ENCODE results near the gene PRSS21.

PRSS21 gene

GRCh38 chr16:2865651-2866050, 48.6 kb downstream of the PRSS21 start:
- DNase-seq (ENCODE audit: low read depth, low spot score) = no peak
- Histone ChIP-seq H3K27ac (no peak overlapping the region), H3K9me3 (ENCODE audit: low read depth, low read length) (no peaks in the 10 kb centered on the region), H3K9ac (ENCODE audit: insufficient read length) (no peak overlapping the region), H3K4me3 (no peak overlapping the region), H3K36me3 (ENCODE audit: insufficient read depth, low read length) (no peaks in the 10 kb centered on the region)
- TF ChIP-seq FOXP2 (optimal IDR thresholded peaks at IDR 0.05; ENCODE audit: control extremely low read depth, extremely low read length, insufficient read depth) (no peak), EZH2 (IDR thresholded peaks at IDR 0.05) (no peak), POLR2AphosphoS5 (IDR thresholded peaks at IDR 0.05; ENCODE audit: borderline replicate concordance, low read depth, low read length) (no peak)

DNA sequence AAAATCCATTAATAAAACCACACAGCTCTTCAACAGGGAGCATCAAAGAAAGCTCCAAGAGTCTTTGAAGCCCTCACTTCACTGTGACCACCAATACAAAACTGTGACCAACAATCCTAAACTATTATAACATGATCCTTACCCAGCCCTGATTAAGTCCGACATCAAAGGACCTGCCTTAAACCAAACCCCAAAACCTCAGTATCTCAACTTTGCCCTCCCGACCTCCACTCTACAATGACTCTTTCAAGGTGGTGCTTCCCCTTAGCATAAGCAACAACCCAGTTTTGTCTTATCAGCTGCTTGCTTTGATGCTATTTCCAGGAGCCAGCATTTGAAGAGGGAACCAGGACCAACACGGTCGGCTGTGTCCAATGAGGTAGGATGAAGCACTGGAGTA, 49.4 kb downstream of the PRSS21 start:
- no peak overlapping the region for H3K9ac ChIP-seq (ENCODE audit: insufficient read length)
- H3K4me3 ChIP-seq = no peak overlapping the region
- DNase-seq (ENCODE audit: low read depth, low spot score) = no peak
- H3K9me3 ChIP-seq (ENCODE audit: low read depth, low read length) = no peaks in the 10 kb centered on the region
- no peaks in the 10 kb centered on the region for H3K36me3 ChIP-seq (ENCODE audit: insufficient read depth, low read length)
- no peak overlapping the region for H3K27ac ChIP-seq
- TF ChIP-seq FOXP2 (optimal IDR thresholded peaks at IDR 0.05; ENCODE audit: control extremely low read depth, extremely low read length, insufficient read depth) = no peak
- no peak for TF ChIP-seq POLR2AphosphoS5 (IDR thresholded peaks at IDR 0.05; ENCODE audit: borderline replicate concordance, low read depth, low read length)
- TF ChIP-seq EZH2 (IDR thresholded peaks at IDR 0.05) = no peak

- no peak for DNase-seq (ENCODE audit: low read depth, low spot score)
- Histone ChIP-seq H3K9me3 (ENCODE audit: low read depth, low read length) (no peaks in the 10 kb centered on the region), H3K27ac (peak overlapping the region; percentile 82), H3K36me3 (ENCODE audit: insufficient read depth, low read length) (no peaks in the 10 kb centered on the region), H3K9ac (ENCODE audit: insufficient read length) (peak overlapping the region; percentile 86), H3K4me3 (peak overlapping the region; percentile 97)
- TF ChIP-seq POLR2AphosphoS5 (IDR thresholded peaks at IDR 0.05; ENCODE audit: borderline replicate concordance, low read depth, low read length) = no peak
- no peak for TF ChIP-seq FOXP2 (optimal IDR thresholded peaks at IDR 0.05; ENCODE audit: control extremely low read depth, extremely low read length, insufficient read depth)
- no peak for TF ChIP-seq EZH2 (IDR thresholded peaks at IDR 0.05)
Observed at GRCh38 chr16:2867661-2867986, 50.6 kb downstream of the PRSS21 start.

DNA sequence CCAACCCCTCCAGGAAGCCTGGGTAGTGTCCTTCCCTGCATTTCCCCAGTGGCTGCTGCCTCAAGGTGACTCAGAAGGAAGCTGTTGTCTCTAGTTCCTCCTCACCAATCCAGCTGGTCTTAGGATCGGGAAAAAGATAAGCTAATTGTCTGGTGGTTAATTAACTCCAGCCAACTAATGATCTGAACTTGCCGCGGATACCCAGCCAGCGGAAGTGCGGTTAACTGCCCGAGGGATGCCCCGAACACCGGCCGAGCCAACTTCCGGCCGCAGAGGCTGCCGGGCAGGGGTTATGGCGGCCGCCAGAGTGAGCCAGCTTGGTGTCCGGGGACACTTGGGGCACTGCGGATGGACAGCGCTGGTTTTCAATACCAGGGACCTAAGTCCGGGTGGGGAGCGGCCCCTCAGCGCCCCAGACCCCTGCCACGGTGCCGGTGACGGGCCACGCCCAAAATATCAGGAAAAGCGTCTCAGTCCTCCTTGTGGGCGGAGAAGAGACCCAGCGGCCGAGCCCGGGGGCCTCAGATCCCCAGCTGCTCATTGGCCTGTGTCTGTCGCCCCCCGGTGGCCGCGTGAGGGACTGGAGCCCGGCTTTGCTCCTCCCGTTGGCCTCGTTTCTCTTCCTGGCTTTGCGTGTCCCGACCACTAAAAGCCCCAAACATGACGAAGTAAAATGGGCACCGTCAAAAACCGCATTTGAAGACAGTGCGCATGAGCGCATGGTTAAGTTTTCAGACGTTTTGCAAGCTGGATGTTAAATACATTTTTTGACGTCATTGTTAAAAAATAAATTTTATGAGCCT, 51.2 kb downstream of the PRSS21 start:
- Histone ChIP-seq H3K9ac (ENCODE audit: insufficient read length) (peak overlapping the region; percentile 86), H3K9me3 (ENCODE audit: low read depth, low read length) (no peaks in the 10 kb centered on the region), H3K4me3 (peak overlapping the region; percentile 97), H3K36me3 (ENCODE audit: insufficient read depth, low read length) (no peaks in the 10 kb centered on the region), H3K27ac (peak overlapping the region; percentile 82)
- peak; percentile 44 for DNase-seq (ENCODE audit: low read depth, low spot score)
- peak; percentile 11 for TF ChIP-seq FOXP2 (optimal IDR thresholded peaks at IDR 0.05; ENCODE audit: control extremely low read depth, extremely low read length, insufficient read depth)
- TF ChIP-seq POLR2AphosphoS5 (IDR thresholded peaks at IDR 0.05; ENCODE audit: borderline replicate concordance, low read depth, low read length) = peak; percentile 80
- TF ChIP-seq EZH2 (IDR thresholded peaks at IDR 0.05) = no peak
